ENCODE data around the gene CPNE7. TPM values are rescaled to one million over a fixed set of nuclear protein-coding genes. Genes with fewer than 3 reads are reported as not detected.
A peak's percentile ranks its signal among the peaks of the same experiment; 100 is the strongest.
"Not testable (repeated sequence)": the region's sequence is repeated elsewhere in the genome, so short reads cannot be mapped to it uniquely, and the experiment has no call there.

CPNE7 gene
- total and polyA plus RNA-seq, 2 donors = 9.6 to 12.8 TPM

GRCh38 chr16:89584768-89585549 lies 9.4 kb downstream of the CPNE7 start:
- peak in 3 of 9 donors; percentile 49 to 78 (median 70) for DNase-seq (ENCODE audit: low read depth in 6 of 9, low spot score in 9 of 9)
- Histone ChIP-seq H3K27me3 (ENCODE audit: control insufficient read depth in 2 of 2, insufficient read depth in 1 of 2, low read length in 1 of 2) (no peaks in the 10 kb centered on the region), H3K27ac (ENCODE audit: low read depth in 1 of 2, low read length in 1 of 2) (peak overlapping the region in 1 of 2 donors; percentile 51), H3K4me1 (ENCODE audit: control insufficient read depth in 2 of 2, insufficient read depth in 2 of 2, low read length in 2 of 2) (peaks cover 9 to 16% of the 10 kb centered on the region in 2 donors), H3K9me3 (ENCODE audit: control insufficient read depth in 2 of 2, insufficient read depth in 1 of 2, low read length in 1 of 2) (peaks cover 2 to 37% of the 10 kb centered on the region in 2 donors), H3K4me3 (ENCODE audit: low read length in 2 of 2) (no peak overlapping the region), H3K36me3 (ENCODE audit: control insufficient read depth in 2 of 2, insufficient read depth in 2 of 2, low read length in 1 of 2) (no peaks in the 10 kb centered on the region)
- 42% methylated on average over 25 of the region's 25 CpGs for WGBS

DNA sequence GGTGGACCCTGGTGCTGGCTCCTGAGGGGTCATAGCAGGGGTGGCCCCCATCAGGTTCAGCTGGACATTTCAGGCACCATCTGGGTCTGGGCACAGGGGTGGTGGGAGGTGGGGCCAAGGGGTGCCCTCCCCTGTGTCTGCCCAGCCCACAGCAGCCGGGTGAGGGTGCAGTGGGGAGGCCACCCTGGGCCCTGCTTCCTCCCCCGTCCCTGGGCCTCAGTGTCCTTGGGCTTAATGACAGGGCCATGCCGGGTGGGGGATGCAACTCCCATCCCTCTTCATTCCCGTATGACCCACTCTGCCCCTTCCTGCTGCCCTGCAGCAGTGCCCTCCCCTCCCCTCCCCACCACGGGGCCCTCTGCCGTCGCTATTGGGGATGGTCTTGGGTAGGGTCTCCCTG lies 10.7 kb downstream of the CPNE7 start:
- no peak for DNase-seq (ENCODE audit: low read depth in 6 of 9, low spot score in 9 of 9)
- Histone ChIP-seq H3K36me3 (ENCODE audit: control insufficient read depth in 2 of 2, insufficient read depth in 2 of 2, low read length in 1 of 2) (no peaks in the 10 kb centered on the region), H3K4me1 (ENCODE audit: control insufficient read depth in 2 of 2, insufficient read depth in 2 of 2, low read length in 2 of 2) (peaks cover 9 to 16% of the 10 kb centered on the region in 2 donors), H3K4me3 (ENCODE audit: low read length in 2 of 2) (no peak overlapping the region), H3K27me3 (ENCODE audit: control insufficient read depth in 2 of 2, insufficient read depth in 1 of 2, low read length in 1 of 2) (no peaks in the 10 kb centered on the region), H3K9me3 (ENCODE audit: control insufficient read depth in 2 of 2, insufficient read depth in 1 of 2, low read length in 1 of 2) (peaks cover 0 to 28% of the 10 kb centered on the region in 2 donors), H3K27ac (ENCODE audit: low read depth in 1 of 2, low read length in 1 of 2) (no peak overlapping the region)
- 95% methylated on average over 7 of the region's 7 CpGs for WGBS

GRCh38 chr16:89586853-89587252 lies 11.3 kb downstream of the CPNE7 start:
- Histone ChIP-seq H3K27ac (ENCODE audit: low read depth in 1 of 2, low read length in 1 of 2) (no peak overlapping the region), H3K27me3 (ENCODE audit: control insufficient read depth in 2 of 2, insufficient read depth in 1 of 2, low read length in 1 of 2) (no peaks in the 10 kb centered on the region), H3K4me3 (ENCODE audit: low read length in 2 of 2) (no peak overlapping the region), H3K36me3 (ENCODE audit: control insufficient read depth in 2 of 2, insufficient read depth in 2 of 2, low read length in 1 of 2) (no peaks in the 10 kb centered on the region), H3K4me1 (ENCODE audit: control insufficient read depth in 2 of 2, insufficient read depth in 2 of 2, low read length in 2 of 2) (peaks cover 9 to 16% of the 10 kb centered on the region in 2 donors), H3K9me3 (ENCODE audit: control insufficient read depth in 2 of 2, insufficient read depth in 1 of 2, low read length in 1 of 2) (peaks cover 0 to 28% of the 10 kb centered on the region in 2 donors)
- 89% methylated on average over 24 of the region's 25 CpGs for WGBS
- DNase-seq (ENCODE audit: low read depth in 6 of 9, low spot score in 9 of 9) = no peak

GRCh38 chr16:89587676-89588075 lies 12.1 kb downstream of the CPNE7 start:
- Histone ChIP-seq H3K9me3 (ENCODE audit: control insufficient read depth in 2 of 2, insufficient read depth in 1 of 2, low read length in 1 of 2) (peaks cover 0 to 28% of the 10 kb centered on the region in 2 donors), H3K4me1 (ENCODE audit: control insufficient read depth in 2 of 2, insufficient read depth in 2 of 2, low read length in 2 of 2) (peaks cover 9 to 16% of the 10 kb centered on the region in 2 donors)
- WGBS = over 99% methylated on average over 20 of the region's 36 CpGs
- not testable (repeated sequence) for DNase-seq (ENCODE audit: low read depth in 6 of 9, low spot score in 9 of 9); H3K36me3 ChIP-seq (ENCODE audit: control insufficient read depth in 2 of 2, insufficient read depth in 2 of 2, low read length in 1 of 2); H3K4me3 ChIP-seq (ENCODE audit: low read length in 2 of 2); H3K27me3 ChIP-seq (ENCODE audit: control insufficient read depth in 2 of 2, insufficient read depth in 1 of 2, low read length in 1 of 2); H3K27ac ChIP-seq (ENCODE audit: low read depth in 1 of 2, low read length in 1 of 2)

- H3K4me3 ChIP-seq (ENCODE audit: low read length in 2 of 2) = no peak overlapping the region
- 96% methylated on average over 26 of the region's 26 CpGs for WGBS
- no peaks in the 10 kb centered on the region for H3K36me3 ChIP-seq (ENCODE audit: control insufficient read depth in 2 of 2, insufficient read depth in 2 of 2, low read length in 1 of 2)
- H3K27me3 ChIP-seq (ENCODE audit: control insufficient read depth in 2 of 2, insufficient read depth in 1 of 2, low read length in 1 of 2) = no peaks in the 10 kb centered on the region
- H3K27ac ChIP-seq (ENCODE audit: low read depth in 1 of 2, low read length in 1 of 2) = no peak overlapping the region
- DNase-seq (ENCODE audit: low read depth in 6 of 9, low spot score in 9 of 9) = no peak
- peaks cover 0 to 28% of the 10 kb centered on the region in 2 donors for H3K9me3 ChIP-seq (ENCODE audit: control insufficient read depth in 2 of 2, insufficient read depth in 1 of 2, low read length in 1 of 2)
- H3K4me1 ChIP-seq (ENCODE audit: control insufficient read depth in 2 of 2, insufficient read depth in 2 of 2, low read length in 2 of 2) = peaks cover 10 to 18% of the 10 kb centered on the region in 2 donors
Measured at GRCh38 chr16:89588413-89589109, 13.0 kb downstream of the CPNE7 start.

- Histone ChIP-seq H3K9me3 (ENCODE audit: control insufficient read depth in 2 of 2, insufficient read depth in 1 of 2, low read length in 1 of 2) (peaks cover 0 to 28% of the 10 kb centered on the region in 2 donors), H3K4me1 (ENCODE audit: control insufficient read depth in 2 of 2, insufficient read depth in 2 of 2, low read length in 2 of 2) (peaks cover 16 to 27% of the 10 kb centered on the region in 2 donors), H3K27me3 (ENCODE audit: control insufficient read depth in 2 of 2, insufficient read depth in 1 of 2, low read length in 1 of 2) (no peaks in the 10 kb centered on the region), H3K4me3 (ENCODE audit: low read length in 2 of 2) (no peak overlapping the region), H3K27ac (ENCODE audit: low read depth in 1 of 2, low read length in 1 of 2) (no peak overlapping the region), H3K36me3 (ENCODE audit: control insufficient read depth in 2 of 2, insufficient read depth in 2 of 2, low read length in 1 of 2) (no peaks in the 10 kb centered on the region)
- no peak for DNase-seq (ENCODE audit: low read depth in 6 of 9, low spot score in 9 of 9)
- 97% methylated on average over 21 of the region's 21 CpGs for WGBS
Measured at GRCh38 chr16:89589241-89589926, 13.8 kb downstream of the CPNE7 start.

GRCh38 chr16:89593841-89594240 lies 18.3 kb downstream of the CPNE7 start:
- Histone ChIP-seq H3K27ac (ENCODE audit: low read depth in 1 of 2, low read length in 1 of 2) (peak overlapping the region; percentile 65 to 76), H3K4me3 (ENCODE audit: low read length in 2 of 2) (peak overlapping the region in 1 of 2 donors; percentile 36), H3K36me3 (ENCODE audit: control insufficient read depth in 2 of 2, insufficient read depth in 2 of 2, low read length in 1 of 2) (no peaks in the 10 kb centered on the region), H3K4me1 (ENCODE audit: control insufficient read depth in 2 of 2, insufficient read depth in 2 of 2, low read length in 2 of 2) (peaks cover 7 to 40% of the 10 kb centered on the region in 2 donors), H3K9me3 (ENCODE audit: control insufficient read depth in 2 of 2, insufficient read depth in 1 of 2, low read length in 1 of 2) (peaks cover 0 to 7% of the 10 kb centered on the region in 2 donors), H3K27me3 (ENCODE audit: control insufficient read depth in 2 of 2, insufficient read depth in 1 of 2, low read length in 1 of 2) (no peaks in the 10 kb centered on the region)
- DNase-seq (ENCODE audit: low read depth in 6 of 9, low spot score in 9 of 9) = peak in 4 of 9 donors; percentile 47 to 81 (median 54)
- WGBS = 7% methylated on average over 15 of the region's 15 CpGs

GRCh38 chr16:89595330-89596060 lies 19.9 kb downstream of the CPNE7 start:
- H3K27ac ChIP-seq (ENCODE audit: low read depth in 1 of 2, low read length in 1 of 2) = no peak overlapping the region
- no peaks in the 10 kb centered on the region for H3K36me3 ChIP-seq (ENCODE audit: control insufficient read depth in 2 of 2, insufficient read depth in 2 of 2, low read length in 1 of 2)
- DNase-seq (ENCODE audit: low read depth in 6 of 9, low spot score in 9 of 9) = no peak
- no peak overlapping the region for H3K4me3 ChIP-seq (ENCODE audit: low read length in 2 of 2)
- no peaks in the 10 kb centered on the region for H3K27me3 ChIP-seq (ENCODE audit: control insufficient read depth in 2 of 2, insufficient read depth in 1 of 2, low read length in 1 of 2)
- 98% methylated on average over 47 of the region's 47 CpGs for whole genome bisulfite sequencing
- H3K4me1 ChIP-seq (ENCODE audit: control insufficient read depth in 2 of 2, insufficient read depth in 2 of 2, low read length in 2 of 2) = peaks cover 7 to 56% of the 10 kb centered on the region in 2 donors
- H3K9me3 ChIP-seq (ENCODE audit: control insufficient read depth in 2 of 2, insufficient read depth in 1 of 2, low read length in 1 of 2) = no peaks in the 10 kb centered on the region
